AG09319 (cell line): ENCODE results near the gene GPR141.

Experiments
- DNase-seq: peaks from one replicate; pipeline ENCODE4 v3.0.0-alpha.2; 2010; ENCODE audit warnings: low read depth; ENCODE audit errors: extremely low read depth
- CTCF ChIP-seq: IDR thresholded peaks from 2 replicates; pipeline ENCODE4 v1.5.1; 2011; ENCODE audit warnings: low read depth, mild to moderate bottlenecking, inconsistent platforms, low read length, moderate library complexity

GPR141 gene

GRCh38 chr7:37719077-37719476, 35.5 kb downstream of the GPR141 start:
- no peak for DNase-seq

GRCh38 chr7:37724732-37725131, 41.2 kb downstream of the GPR141 start:
- no peak for TF ChIP-seq CTCF
- DNase-seq, result no peak

More at GRCh38 chr7:37719077-37719476, 35.5 kb downstream of the GPR141 start:
- TF ChIP-seq CTCF, result no peak

- TF ChIP-seq CTCF, result no peak
- no peak for DNase-seq
Observed at GRCh38 chr7:37726016-37726415, 42.5 kb downstream of the GPR141 start.

GRCh38 chr7:37728747-37729146, 45.2 kb downstream of the GPR141 start:
- TF ChIP-seq CTCF, result no peak
- DNase-seq, result no peak

- no peak for TF ChIP-seq CTCF
- no peak for DNase-seq
Observed at GRCh38 chr7:37729181-37729580, 45.6 kb downstream of the GPR141 start.

GRCh38 chr7:37730501-37730900, 46.9 kb downstream of the GPR141 start:
- DNase-seq, result no peak
- TF ChIP-seq CTCF, result no peak

GRCh38 chr7:37732253-37732652, 48.7 kb downstream of the GPR141 start:
- no peak for TF ChIP-seq CTCF
- no peak for DNase-seq

- no peak for TF ChIP-seq CTCF
- no peak for DNase-seq
Observed at GRCh38 chr7:37732888-37733287, 49.3 kb downstream of the GPR141 start.
